H1 (cell line): ENCODE data around the gene ATF7. TPM values are rescaled to one million over a fixed set of nuclear protein-coding genes. Genes with fewer than 3 reads are reported as not detected.

ENCODE experiments used
- ATF2 ChIP-seq: IDR thresholded peaks from 2 replicates; pipeline ENCODE4 v1.6.1; 2012; ENCODE audit warnings: low read length, inconsistent platforms
- BCL11A ChIP-seq, 2 experiments: IDR thresholded peaks; one replicate each; pipeline ENCODE4 v1.6.1; 2011; ENCODE audit warnings: low read depth in 2 of 2, low read length in 2 of 2, mild to moderate bottlenecking in 2 of 2
- CBX5 ChIP-seq: fragments of 300-800, 300-1000 bp; sonication (generic); IDR thresholded peaks from 2 replicates; pipeline ENCODE4 v1.7.1; 2016; ENCODE audit warnings: antibody characterized with exemption, low read length, low read depth
- HDAC6 ChIP-seq: IDR thresholded peaks from one replicate; pipeline ENCODE4 v1.7.1; 2012; ENCODE audit warnings: low read depth, mild to moderate bottlenecking, inconsistent platforms, low read length, moderate library complexity
- JUND ChIP-seq: IDR thresholded peaks from 2 replicates; pipeline ENCODE4 v1.6.1; 2011; ENCODE audit warnings: mild to moderate bottlenecking, improper control_type of control experiment, low read length
- KDM5A ChIP-seq: fragments of 200-600 bp; IDR thresholded peaks from 2 replicates; pipeline ENCODE4 v1.7.1; 2012; ENCODE audit warnings: mild to moderate bottlenecking, low read length, inconsistent platforms, mixed read lengths
- POU5F1 ChIP-seq: IDR thresholded peaks from 2 replicates; pipeline ENCODE4 v1.6.1; 2011; ENCODE audit warnings: low read depth, mild to moderate bottlenecking, low read length, moderate library complexity
- SAP30 ChIP-seq: fragments of 300-600 bp; sonication (generic); IDR thresholded peaks from 2 replicates; pipeline ENCODE4 v1.7.1; 2012; ENCODE audit warnings: low read length, moderate library complexity, mild to moderate bottlenecking, inconsistent platforms; ENCODE audit not compliant: insufficient read depth, insufficient replicate concordance
- SIX5 ChIP-seq: IDR thresholded peaks from 2 replicates; pipeline ENCODE4 v1.6.1; 2011; ENCODE audit warnings: mild to moderate bottlenecking, low read depth, low read length
- polyA plus RNA-seq, 7 experiments: library from polyadenylated mRNA; depleted of rRNA in 3 of 7; stranded (reverse) in 5 of 7; unstranded in 2 of 7; fragments of >200 nt in 5 of 7; fragments of 200-250 nt in 2 of 7; gene quantifications; 1 replicate in 5 of 7; 2 replicates in 1 of 7; 4 replicates in 1 of 7; pipeline versions ENCODE4 v1.2.1 to v1.2.3, GENCODE V29; 2011 to 2013; ENCODE audit warnings: missing spikeins in 2 of 7, mixed read lengths in 2 of 7
- total RNA-seq: library from RNA; stranded (reverse); fragmentation: NEBNext Ultra II Directional; extraction: Animal tissue kit (Norgen Biotek cat#: 25700); gene quantifications from 2 replicates; pipeline ENCODE4 v1.2.1, GENCODE V29; 2021

Gene ATF7
- total and polyA plus RNA-seq, 2 of the 8 experiments (the other 6 are each of a cell fraction or from before 2014, with no cell fraction given) = 10.1 to 16.6 TPM

- TF ChIP-seq SIX5 (no peak), BCL11A (IDR thresholded peaks at IDR 0.05; ENCODE audit: low read depth in 2 of 2, low read length in 2 of 2) (no peak), SAP30 (no peak), CBX5 (no peak), ATF2 (no peak), POU5F1 (no peak), KDM5A (no peak), JUND (no peak), HDAC6 (no peak)
These were observed 8.5 kb downstream of the ATF7 start (continued) for GRCh38 chr12:53617700-53618099.
